Measurements from ENCODE around the gene DHPS. TPM values are rescaled to one million over a fixed set of nuclear protein-coding genes. Genes with fewer than 3 reads are reported as not detected.
A peak's percentile ranks its signal among the peaks of the same experiment; 100 is the strongest.

DHPS gene
- total and polyA plus RNA-seq, 2 of the 13 experiments (the other 11 are each of a cell fraction or from before 2014, with no cell fraction given): 43.3 to 84.3 TPM

DNA sequence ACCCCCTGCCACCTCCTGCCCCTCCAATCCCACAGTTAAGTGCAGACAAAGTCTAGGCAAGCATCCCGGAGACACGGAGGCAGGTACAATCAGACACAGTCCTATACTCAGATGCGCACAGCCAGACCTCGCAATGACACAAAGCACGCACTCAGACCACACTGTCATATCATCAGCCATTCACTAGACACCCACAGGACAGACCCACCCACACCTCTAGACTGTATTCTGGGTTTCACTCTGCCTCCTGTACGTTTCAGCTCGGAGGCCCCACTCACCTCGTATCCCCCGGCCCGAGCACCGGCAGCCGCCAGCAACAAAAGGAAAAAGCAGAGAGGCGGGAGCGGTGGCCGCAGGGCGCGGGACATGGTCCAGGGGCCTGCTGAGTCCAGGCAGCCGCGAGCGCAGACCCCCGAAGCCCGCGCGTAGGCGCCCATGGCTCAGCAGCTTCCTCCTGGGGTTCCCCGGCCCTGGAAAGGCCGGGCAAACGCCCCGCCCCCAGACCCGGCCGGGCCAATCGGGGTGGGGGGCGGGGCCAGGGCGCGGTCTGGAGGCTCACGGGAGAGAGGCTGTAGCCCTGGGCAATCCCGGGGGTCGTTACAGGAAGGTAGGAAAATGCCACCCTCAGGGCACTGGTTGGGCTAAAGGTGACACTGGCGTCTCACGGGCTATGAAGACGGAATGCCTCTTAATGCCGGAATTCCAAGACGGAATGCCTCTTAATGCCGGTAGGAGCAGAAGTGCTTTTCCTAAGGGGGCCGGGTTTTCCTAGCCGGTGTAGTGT, 15.2 kb downstream of the DHPS start, which contains the start of the genes MAN2B1 and WDR83 (continued):
- TF ChIP-seq ZBTB40 (IDR thresholded peaks at IDR 0.05) (no peak), ZBTB40 (CRISPR knock-in tag; IDR thresholded peaks at IDR 0.05) (0 out of 2 replicates have a peak, but pooled peaks have one; percentile 36), ZNF224 (CRISPR knock-in tag; IDR thresholded peaks at IDR 0.05) (0 out of 2 replicates have a peak, but pooled peaks have one; percentile 23), TBP (CRISPR knock-in tag; IDR thresholded peaks at IDR 0.05) (no peak), UBTF (CRISPR knock-in tag; IDR thresholded peaks at IDR 0.05) (peak; percentile 14; the same call in 1 of the 2 replicates), ZFP1 (CRISPR knock-in tag; IDR thresholded peaks at IDR 0.05) (peak; percentile 45; the same call in 1 of the 2 replicates), DMAP1 (CRISPR knock-in tag; IDR thresholded peaks at IDR 0.05) (peak; percentile 24; the same call in 1 of the 2 replicates), ZNF768 (CRISPR knock-in tag; IDR thresholded peaks at IDR 0.05) (0 out of 2 replicates have a peak, but pooled peaks have one; percentile 31), ZNF501 (CRISPR knock-in tag; IDR thresholded peaks at IDR 0.05) (peak; percentile 77; the same call in 1 of the 2 replicates)
- TF ChIP-seq, protein P1, sequence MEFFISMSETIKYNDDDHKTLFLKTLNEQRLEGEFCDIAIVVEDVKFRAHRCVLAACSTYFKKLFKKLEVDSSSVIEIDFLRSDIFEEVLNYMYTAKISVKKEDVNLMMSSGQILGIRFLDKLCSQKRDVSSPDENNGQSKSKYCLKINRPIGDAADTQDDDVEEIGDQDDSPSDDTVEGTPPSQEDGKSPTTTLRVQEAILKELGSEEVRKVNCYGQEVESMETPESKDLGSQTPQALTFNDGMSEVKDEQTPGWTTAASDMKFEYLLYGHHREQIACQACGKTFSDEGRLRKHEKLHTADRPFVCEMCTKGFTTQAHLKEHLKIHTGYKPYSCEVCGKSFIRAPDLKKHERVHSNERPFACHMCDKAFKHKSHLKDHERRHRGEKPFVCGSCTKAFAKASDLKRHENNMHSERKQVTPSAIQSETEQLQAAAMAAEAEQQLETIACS (CRISPR knock-in tag; IDR thresholded peaks at IDR 0.05): 0 out of 2 replicates have a peak, but pooled peaks have one; percentile 23
- TF ChIP-seq, protein P2, sequence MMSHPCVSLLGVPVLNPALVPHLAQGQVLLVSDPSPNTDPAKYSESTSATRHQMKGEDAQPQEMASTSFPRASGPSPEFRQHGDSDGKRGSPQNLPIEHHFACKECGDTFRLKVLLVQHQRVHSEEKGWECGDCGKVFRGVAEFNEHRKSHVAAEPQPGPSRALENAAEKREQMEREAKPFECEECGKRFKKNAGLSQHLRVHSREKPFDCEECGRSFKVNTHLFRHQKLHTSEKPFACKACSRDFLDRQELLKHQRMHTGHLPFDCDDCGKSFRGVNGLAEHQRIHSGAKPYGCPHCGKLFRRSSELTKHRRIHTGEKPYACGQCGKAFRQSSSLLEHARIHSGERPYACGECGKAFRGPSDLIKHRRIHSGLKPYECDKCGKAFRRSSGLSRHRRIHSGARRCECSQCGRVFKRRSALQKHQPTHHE (CRISPR knock-in tag; IDR thresholded peaks at IDR 0.05; ENCODE audit: borderline replicate concordance): 0 out of 2 replicates have a peak, but pooled peaks have one; percentile 39
- TF ChIP-seq, protein P3, sequence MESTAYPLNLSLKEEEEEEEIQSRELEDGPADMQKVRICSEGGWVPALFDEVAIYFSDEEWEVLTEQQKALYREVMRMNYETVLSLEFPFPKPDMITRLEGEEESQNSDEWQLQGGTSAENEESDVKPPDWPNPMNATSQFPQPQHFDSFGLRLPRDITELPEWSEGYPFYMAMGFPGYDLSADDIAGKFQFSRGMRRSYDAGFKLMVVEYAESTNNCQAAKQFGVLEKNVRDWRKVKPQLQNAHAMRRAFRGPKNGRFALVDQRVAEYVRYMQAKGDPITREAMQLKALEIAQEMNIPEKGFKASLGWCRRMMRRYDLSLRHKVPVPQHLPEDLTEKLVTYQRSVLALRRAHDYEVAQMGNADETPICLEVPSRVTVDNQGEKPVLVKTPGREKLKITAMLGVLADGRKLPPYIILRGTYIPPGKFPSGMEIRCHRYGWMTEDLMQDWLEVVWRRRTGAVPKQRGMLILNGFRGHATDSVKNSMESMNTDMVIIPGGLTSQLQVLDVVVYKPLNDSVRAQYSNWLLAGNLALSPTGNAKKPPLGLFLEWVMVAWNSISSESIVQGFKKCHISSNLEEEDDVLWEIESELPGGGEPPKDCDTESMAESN (CRISPR knock-in tag; conservative IDR thresholded peaks at IDR 0.05): no peak
